ENCODE measurements around the gene PCSK6.

The PCSK6 gene

DNA sequence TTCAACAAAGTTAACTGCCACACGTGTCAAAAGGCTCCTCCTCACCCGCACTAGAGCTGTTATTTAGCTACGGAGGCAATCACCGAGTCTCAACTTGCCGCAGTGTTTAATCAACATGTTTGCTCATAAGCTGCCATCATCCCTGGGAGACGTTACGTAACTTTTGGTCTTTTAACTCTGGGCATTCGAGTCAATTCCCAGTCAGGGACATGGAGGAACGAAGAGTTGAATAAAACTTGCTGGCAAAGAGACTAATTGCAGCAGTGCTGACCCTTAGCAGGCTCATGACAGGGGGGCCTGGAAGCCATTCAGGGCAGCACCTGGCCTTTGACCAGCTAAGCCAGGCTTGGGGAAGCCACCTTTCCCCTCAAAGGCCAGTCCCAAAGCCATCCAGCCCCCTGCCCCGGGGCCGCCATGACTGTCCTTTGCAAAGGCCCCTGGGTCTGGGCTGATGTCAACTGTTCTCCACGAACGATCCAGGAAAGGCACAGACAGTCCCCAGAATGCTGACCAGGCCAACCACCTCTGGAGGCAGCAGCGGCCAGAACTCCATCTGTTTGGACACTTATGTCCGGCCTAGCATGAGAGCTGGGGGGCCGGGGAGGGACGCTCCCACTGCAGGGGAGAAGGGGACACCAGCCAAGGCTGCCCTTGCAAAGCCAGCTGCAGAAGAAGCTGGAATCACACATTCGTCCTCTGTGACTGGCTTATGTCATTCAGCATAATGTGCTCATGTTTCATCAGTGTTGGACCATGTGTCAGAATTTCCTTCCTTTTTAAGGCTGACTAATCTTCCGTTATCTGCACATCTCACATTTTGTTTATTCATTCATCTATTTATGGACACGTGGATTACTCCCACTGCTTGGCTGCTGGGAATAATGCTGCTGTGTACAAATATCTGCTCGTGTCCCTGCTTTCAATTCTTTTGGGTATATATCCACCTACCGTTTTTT, 43.7 kb downstream of the PCSK6 start:
- no peak for DNase-seq (ENCODE audit: low spot score)

DNA sequence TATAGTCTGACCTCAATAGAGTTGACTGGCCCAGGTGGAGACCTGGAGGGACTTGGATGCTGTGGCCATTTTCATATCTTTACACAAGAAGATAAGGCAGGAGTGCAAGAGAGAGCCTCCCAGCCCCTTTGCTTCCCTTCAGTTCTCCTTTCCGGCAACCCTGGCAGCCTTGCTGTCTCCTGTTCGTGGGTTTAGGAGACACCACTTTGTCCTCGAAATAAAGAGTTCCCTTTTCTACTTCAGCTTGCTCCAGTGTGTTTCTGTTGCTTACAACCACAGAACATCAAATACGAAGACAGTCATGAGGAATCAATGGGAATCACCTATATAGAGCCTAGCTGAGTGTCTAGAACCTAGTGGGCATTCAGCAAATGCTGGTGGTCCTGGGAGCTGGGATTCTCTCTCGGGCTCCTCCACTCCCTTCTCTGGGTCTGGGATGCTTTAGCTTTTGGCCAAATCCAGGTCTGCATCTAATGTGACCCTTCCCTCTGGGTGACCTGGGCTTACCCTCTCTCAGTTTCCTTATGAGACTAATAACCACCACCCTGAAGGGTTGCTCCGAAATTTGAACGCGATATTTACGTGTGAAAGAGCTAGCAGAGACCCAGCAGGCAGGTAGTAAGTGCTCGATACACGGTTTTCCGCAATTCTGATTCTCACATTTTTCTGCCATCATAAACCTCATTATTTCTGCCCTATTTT, 44.5 kb downstream of the PCSK6 start:
- DNase-seq (ENCODE audit: low spot score), result no peak

DNA sequence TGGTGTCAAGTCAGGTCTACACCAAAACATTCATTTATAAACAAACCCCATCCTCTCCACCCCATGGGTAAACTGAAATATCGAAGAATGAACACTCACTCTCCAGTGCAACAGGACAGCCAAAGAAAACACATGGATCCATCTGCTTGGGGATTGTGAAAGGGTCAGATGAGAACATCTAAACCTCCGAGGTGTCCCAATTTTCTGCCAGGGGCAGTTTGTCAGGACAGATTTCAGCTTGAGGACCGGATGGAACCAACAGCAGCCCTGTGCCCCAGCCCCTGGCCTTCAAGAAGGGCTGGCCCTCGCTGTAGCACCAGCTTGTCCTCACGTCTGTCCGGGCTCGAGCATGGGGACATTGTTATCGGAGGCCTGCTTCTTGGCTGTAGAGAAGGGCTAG, 45.5 kb downstream of the PCSK6 start:
- DNase-seq (ENCODE audit: low spot score), result no peak

DNA sequence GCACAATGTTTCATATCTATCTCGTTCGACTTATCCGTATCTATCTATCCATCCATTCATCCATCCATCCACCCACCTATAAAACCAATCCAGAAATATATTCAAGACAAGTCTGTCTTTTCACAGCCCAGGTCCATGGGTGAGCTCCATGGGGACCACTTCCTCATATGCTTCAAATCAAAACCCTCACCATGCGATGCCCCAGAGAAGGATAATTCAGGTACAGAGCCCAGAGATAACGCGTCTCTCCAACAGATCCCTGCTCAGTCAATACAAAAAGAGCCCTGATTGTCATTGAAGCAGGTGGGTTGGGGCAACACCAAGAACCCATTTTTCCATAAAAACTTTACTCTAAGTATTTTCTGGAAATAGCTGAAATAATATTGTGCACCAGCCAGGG, 47.2 kb downstream of the PCSK6 start:
- DNase-seq (ENCODE audit: low spot score), result no peak

DNA sequence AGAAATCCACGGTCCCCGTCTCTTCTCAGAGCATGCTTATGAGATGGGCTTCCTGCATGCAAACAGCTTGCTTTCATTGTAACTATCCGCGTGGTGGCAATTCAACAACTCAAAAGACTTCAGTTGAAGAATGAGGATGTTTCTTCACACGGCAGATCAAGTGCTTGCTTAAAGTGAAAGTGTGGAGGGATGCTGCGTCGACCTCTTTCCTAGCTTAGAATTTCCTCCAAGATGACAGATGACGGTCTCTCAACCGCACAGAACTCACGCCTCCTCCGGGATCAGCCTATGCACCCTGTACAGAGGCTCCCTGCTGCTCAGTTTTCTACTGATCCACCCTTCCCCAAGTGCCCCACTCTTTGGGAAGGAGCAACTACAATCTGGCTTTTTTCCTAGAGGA, 47.8 kb downstream of the PCSK6 start:
- no peak for DNase-seq (ENCODE audit: low spot score)

DNA sequence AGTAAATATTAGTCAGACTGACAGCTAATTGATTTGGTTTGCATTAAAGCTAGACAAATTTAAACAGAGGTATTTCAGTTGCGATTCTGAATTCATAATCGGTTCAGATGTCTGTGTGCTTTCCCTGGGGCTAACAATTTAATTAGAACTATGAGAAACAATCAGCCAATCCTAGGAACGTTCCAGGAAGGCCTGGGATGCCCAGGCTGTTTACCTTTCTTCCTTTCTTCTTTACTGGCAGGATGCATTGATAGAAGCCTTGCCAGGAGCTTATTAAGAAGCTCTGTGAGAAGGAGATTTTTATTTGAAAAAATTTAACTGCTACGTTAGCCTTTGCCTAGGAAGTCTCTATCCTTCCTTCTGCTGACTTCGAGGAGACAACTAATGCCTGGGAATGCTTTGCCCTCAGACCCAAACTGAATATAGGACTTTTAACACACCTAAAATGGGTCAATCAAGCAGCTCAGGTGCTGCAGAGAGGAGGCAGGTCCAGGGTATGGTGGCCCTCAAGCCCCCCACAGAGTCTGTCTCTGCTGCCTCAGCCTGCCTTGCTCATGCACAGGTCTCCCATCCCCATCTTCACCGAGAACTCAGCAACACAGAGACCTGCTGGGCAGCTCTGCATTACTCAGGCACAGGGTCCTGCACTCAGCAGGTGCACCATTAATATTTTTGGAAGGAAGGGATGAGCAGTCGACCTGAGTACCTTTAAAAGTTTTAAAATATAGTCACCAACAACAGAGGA, 48.5 kb downstream of the PCSK6 start:
- DNase-seq (ENCODE audit: low spot score), result no peak

DNA sequence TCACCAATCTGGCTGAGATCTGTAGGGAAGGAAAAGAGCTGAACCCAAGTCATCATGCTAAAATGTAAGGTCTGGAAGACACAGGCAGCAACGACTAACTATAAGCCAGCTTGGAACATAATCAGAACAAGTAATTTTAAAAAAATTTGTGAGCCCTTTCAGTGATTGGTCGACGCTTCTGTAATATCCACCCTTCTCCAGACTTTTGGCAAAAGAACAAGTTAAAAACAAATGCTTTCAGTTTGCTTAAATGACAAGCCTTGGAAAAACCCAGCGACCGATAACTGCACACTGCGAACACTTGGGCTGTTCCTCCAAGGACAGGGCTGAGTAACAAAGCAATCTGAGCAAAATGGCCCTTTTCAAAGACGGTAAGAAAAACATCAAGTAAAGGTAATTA, 49.6 kb downstream of the PCSK6 start:
- no peak for DNase-seq (ENCODE audit: low spot score)

DNA sequence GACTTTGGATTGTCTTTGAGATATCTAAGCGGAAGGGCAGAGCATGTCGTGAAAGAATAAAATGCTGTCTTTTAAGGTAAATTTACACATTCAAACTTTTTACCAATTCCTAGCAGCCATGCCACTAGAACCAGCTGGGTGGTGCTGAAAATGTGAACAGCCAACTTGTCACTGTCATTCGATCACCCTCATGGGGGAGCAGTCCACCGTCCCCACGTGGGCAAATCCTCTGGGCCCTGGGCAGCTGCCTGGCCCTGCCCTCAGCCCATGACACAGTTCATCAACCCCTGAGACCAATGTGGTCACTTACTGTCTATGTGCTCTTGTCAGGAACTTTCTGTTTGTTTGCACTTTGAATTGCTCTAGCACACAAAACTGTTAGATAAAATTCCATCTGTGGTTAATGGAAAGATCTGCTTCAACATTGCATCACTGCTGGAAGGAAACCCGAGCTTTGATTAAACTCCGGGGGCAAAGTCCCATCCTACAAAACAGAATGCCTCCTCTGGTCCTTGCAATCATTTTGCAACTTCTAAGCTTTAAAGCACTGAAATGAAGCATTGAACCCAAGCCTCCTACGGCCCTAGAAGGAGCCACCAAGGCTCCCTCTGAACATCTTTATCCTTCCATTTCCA, 50.1 kb downstream of the PCSK6 start:
- DNase-seq (ENCODE audit: low spot score), result no peak

DNA sequence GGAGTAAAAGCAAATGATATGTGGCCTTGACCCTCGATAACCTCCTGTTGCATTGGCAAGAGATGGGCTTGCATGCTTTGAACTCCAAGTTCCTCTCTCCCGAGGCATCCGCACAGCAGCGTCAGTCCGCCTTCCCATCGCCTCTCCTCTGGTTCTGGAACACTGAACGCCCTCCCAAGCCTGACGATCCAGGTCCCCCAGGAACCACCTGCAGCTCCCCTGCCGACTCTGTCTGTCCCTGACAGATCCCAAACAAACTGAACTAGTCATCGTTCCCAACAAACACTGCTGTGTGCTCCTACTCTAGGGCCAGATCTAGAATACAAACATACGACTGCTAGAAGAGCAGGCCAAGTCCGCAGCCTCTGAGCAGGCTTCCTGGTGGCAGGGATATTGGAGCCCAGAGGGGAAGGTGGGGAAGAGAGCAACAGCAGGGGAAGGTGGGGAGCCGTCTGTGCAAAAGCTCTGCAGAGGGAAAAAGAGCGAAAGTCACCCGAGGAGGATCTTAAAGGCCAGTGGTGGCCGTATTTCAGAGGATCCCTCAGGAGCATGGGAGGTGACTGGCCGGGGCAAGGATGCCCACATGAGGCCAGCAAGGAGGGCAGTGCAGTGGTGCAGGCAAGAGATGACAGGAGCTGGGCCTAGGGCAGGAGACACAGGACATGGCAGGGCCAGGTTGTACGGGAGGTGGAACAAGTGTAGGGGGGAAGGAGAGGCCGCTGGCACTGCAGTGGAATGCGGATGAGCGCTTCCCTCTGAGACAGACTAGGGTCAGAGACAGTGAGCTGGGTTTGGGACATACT, 50.8 kb downstream of the PCSK6 start:
- no peak for DNase-seq (ENCODE audit: low spot score)

DNA sequence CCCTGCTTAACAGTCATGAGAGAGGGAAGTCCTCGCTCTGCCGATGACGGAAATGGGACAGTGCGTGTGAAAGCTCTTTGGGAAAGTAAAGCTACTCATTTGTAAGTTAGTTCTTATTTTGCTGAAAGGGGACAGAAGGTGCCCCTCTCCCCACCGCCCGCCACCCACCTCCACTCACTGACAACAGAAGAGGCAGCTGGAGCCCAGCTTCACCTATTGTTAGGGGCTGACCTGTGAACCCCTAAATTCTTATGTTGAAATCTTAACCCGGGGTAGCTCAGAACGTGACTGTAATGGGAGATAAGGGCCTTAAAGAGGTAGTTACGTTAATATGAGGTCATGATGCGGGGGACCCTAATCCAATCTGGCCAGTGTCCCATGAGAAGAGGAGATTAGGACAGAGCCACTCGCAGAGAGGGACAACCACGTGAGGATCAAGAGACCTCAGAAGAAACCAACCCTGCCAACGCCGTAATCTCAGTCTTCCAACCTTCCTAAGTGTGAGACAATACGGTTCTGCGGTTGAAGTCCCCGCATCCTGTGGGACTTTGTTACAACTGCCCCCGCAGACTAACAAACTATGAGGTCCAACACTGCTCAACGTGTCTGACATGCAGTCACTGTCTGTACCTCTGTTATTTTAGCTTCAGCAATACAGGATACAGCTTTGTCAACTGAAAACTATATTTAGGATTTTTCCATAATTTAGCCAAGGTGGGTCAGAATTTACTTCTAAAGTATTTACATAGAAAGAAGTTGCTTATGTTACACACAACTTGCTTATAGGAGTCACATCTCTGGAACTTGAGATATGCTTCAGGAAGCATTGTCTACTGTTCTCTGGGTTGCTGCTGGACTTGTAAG, 51.7 kb downstream of the PCSK6 start:
- DNase-seq (ENCODE audit: low spot score), result no peak

DNA sequence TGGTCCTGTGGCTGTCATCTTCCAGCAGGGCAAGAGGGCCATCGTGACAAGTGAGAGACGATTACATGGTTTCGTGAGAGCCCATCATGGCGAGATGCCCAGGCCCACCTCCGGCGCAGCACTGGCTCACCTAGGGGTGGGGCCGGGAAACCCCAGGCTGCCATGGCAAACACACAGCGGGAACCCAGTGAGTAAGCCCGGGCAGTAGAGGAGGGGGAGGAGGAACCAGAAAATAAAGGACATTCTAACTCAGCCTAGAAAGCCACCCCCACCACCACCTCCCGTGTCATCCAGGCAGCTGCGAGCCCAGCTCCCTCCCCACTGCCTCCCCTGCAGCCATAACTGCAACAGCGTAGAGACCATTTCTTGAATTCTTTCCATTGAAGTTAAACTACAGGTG, 52.3 kb downstream of the PCSK6 start:
- no peak for DNase-seq (ENCODE audit: low spot score)

DNA sequence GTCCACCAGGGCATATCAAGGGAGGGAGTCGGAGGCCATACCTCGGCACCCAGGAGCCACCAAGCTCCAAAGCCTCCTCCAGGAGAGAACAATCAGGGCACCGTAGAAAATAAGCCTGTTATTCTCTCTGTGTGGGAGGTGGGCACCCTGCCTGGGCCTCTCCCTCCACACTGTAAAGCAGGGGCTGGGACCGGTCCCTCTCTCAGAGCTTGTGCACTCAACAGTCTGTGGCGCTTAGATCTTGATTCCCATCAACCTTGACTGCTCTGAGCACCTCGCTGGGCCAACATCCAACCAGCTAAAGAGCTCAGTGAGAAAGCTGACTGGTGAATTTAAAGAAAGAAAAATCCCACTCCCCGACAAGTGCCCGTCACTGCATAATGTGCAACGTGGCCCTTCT, 53.0 kb downstream of the PCSK6 start:
- no peak for DNase-seq (ENCODE audit: low spot score)

DNA sequence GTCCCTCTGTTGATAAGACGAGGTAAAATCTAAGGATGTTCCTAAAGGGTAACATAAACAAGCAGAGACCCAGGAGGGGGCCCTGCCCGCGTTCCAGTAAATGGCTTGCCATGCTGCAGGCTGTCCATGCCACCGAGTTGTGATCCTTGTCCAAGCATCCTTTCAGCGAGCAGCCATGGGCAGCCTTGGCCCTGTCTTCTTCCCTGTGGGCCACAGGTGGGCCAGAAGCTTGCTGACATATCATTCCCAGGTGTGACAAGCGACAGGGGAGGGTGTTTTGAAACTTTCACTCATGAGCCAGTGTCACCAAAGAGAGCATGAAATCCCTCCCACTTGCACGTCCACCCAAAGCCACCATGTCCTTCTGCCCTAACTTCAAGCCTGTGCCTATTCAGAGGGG, 53.7 kb downstream of the PCSK6 start:
- no peak for DNase-seq (ENCODE audit: low spot score)

DNA sequence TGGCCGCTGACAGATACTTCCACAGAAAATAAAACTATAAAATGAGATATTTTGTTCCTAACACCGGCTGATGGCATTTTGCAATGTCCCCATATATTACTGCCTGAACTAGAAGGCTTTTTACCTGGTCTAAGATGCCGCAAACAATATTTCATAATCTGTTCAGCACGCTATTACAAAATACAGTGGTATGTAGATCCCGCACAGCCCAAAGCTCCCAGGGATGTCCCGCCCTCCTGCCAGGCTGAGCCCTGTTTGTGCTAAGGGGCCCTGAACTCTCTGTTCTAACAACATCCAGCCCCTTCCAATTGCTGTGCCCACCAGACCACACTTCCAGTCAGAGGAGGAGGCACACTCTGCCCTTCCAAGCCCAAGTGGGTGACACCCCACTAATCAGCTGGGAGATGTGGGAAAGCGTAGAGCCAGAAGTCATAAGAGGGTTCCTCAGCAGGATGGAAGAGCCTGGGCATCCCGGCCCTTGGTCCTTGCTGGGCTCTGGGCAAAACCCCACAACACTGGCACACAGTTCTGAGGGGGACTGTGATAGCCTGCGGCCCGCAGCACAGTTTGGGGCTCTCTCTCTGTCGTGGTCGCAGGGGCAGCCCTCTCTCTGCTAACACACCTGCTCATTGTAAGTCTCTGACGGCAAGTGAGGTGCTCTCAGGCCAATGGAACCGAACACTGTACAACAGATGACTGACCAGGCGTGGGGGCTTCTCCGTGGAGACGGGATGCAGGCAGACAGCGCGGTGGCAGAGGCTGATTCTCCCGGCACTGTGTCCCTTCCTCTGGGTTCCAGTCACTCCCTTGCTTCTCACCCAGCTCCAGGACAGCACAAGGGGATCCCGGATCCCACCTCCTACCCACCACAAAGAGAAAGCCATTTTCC, 55.2 kb downstream of the PCSK6 start:
- DNase-seq (ENCODE audit: low spot score), result no peak

DNA sequence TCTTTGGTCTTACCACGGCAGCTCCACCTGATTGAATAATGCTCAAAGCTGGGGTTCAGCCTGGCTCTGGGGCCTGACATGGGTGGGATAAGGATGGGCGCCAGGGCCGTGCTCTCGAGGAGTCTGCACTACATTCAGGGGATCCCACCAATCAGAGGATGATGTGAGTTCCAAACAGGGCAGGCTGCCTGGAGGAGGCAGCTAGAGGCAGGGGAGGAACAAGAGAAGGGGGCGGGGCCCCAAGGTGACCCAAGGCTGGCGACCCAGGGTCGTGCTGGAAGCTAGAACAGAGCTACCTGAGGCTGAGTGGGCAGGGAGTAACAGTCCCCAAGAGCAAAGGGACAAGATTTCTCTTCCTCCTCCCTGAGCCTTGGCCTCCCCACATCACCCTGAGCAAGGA, 56.1 kb downstream of the PCSK6 start:
- DNase-seq (ENCODE audit: low spot score), result no peak

DNA sequence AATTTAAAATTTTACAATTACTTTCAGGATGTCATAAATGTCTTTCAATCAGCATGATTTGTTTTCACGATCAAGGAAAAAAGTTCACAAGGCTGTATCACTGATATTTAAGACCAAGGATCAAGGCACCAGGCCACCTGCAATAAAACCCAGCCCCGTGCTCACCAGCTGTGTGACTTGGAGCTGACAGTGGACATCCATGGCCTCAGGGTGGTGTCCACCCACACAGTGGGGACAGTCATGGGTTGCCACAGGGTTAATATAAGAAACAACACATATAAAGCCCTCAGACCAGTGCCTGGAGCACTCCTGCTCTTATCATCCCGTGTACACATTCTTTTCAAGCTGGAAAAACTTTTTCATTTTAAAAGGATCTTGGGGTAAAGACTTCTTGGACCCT, 56.5 kb downstream of the PCSK6 start:
- no peak for DNase-seq (ENCODE audit: low spot score)

DNA sequence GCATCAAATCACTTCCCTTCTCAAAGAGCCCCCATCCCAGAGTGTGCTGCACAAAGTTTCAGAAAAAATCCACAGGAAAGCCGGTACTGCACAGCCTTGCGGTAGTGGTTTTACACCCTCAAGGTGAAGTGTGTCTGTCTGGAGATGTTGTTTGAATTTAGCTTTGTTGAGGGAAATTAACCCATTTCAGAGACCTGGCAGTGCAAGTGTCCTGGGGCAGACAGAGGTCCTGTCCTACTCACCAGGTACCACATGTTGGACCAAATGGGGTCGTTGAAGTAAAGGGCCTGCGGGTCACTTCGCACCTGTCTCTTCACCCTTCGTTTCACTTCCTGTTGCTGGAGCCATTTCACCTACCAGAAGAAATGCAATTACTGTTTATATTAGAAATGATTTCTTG, 57.8 kb downstream of the PCSK6 start:
- DNase-seq (ENCODE audit: low spot score), result no peak

DNA sequence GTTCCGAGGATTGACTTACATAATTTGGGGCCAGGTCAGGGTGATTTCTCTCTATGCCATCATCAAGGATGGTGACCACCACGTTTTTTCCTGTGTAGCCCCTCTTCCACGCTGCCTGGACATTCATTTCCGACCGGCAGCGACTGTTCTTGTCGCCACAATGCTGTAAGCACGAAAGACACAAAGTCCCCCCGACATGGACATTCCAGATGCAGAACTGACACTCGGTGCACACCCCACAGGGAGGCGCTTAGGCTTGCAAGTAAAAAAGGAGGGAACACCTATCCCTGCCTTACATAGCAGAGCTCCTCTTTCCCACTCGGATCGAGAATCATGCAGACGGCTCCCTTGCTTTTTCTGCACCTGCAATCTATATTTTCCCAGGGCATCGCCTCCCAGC, 58.2 kb downstream of the PCSK6 start:
- DNase-seq (ENCODE audit: low spot score), result no peak

DNA sequence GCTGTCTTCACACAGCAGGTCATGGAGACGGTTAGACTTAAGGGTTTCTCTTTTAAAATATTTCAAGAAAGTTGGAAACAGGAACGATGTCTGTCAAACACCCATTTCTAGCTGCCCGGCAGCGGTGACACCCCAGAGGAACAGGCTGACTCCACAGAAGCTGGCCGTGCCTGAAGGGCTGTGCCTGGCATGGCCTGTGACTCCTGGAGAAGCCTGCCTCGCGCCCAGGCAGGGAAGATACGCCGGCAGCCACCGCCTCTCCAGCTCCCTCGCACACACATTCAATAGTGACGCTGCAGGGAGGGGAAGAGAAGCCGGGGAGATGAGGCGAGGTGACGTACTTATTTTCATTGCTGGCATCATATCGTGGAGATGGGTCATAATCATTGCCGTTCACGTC, 59.9 kb downstream of the PCSK6 start:
- DNase-seq (ENCODE audit: low spot score), result no peak

Data from hepatic stellate cell (primary cell).